Activated CD4-positive, alpha-beta T cell treated with anti-CD3 and anti-CD28 coated beads, Interleukin-2, amount 50 U/mL, for 48 hours (primary cell): ENCODE measurements around the gene CCDC78.
A peak's percentile ranks its signal among the peaks of the same experiment; 100 is the strongest.

ENCODE experiments used
- DNase-seq, 2 experiments: peaks; one replicate each; pipeline ENCODE4 v3.0.0-alpha.2; 2020

The CCDC78 gene

DNA sequence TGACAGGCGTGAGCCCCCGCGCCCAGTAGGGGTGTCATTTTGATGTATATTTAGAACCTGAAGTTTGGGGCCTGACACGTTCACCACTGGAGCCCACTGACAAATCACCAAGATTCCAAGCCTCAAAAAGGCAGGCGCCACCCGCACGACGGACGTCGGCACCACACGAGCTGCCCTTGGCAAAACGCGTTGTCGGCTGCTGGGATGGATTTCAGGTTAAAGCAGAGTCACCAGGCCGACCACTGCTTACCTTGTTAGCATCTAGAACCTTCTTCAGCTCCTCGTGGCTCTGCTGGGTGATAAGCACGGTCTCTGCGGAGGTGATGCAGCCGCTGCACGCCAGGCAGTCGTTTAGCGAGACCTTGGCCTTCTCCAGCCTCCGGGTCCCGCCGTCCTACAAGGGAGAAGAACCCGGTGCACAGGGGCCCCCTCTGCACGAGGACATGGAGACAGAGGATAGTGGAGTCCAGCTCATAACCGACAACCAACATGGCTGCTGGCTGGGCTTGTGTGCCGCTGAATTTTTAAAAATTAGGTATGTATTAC lies 10.8 kb upstream of the CCDC78 start:
- no peak for DNase-seq

DNA sequence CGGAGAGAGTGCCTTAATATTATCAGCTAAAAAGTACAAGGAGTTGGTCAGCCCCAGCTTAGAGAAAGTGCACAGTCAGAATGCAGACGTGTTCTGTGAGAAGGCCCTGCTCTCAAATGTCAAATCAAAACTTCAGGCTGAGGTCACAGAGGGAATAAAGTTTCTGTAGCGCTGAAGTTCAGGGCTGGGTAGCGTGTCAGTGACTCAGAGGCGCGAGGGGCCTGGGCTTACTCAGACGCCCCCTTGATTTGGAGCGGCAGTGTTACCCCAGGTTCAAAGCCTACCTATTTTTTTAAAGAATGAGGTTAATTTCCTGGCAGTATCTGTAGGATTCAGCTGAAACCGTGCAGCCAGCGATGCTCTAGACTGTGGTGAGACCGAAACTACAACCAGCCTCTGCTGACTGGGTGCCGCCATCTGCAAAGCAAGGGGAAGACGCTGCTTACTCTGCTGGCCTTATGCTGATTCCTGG lies 9.8 kb upstream of the CCDC78 start:
- DNase-seq = peak; percentile 72 to 80

DNA sequence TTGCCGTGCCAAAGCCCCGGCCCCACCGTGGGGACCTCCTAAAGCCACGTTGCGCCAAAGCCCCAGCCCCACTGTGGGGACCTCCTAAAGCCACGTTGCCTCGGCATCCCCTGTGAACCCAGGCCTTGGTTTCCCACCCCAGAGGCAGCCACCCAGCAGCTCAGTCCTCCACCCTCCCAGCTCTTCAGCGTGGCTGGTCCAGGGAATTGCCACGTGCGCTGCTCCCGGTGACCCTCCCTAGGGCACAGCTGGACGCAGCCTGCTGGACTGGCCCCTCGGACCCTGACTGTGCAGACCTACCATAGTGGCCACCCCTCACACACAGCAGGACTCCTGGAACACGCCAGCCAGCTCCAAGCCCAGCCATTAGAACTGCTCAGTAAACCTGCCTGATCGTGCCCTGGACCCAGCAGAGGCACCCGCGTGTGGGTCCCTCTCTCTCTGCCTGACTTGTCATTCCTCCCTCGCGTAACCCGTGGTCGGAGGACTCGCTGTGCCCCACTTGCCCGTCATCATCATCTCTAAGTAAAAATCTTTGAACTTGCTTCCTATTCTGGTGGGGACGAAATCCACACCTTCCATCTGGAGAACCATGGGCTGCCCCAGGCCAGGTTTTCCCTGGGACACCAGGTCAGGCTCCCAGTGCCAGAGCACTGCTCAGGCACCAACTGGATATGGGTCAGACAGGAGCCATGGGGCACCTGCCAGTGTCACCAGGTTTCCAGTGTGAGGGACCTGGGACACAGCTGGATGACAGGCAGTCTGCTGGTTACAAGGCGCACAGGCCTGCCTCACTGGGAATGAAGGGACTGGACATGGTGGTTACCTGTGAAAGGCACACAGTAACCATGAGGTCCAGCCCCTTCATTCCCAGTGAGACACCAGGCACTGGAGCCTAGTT lies 9.0 kb upstream of the CCDC78 start:
- no peak for DNase-seq

DNA sequence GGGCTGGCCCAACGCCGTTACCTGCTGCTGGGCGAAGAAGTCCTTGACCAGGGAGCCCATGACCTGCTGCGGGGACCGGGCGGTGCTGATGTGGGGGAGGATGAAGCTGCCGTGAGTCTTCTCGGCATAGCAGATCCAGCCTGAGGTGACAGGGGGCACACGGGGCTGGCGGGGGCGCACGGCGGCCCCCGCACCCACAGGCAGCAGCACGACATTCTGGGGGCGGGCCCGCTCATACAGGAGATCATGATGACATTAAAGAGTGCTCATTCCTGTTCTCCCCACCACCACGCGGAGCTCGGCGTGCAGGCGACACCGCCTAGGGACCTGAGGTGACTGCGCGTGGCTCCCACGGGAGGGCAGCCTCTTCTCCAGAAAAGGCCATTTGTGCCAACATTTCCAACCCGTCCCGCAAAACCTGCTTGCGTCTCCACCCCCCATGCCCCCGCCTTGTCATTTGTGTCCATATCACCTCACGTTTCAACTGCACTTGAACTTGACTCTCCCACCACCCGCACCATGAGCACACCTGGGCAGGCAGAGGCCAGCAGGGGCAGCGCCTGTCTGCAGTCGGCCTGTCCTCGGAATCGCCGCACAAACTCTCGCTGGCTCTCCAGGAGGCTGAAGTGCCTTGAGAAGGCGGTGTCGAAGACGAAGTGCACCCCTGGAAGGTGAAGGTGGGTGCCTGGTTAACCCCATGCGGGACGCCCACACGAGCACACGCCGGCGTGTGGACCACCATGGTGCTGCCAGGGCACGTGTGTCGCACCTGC lies 8.2 kb upstream of the CCDC78 start:
- no peak for DNase-seq

DNA sequence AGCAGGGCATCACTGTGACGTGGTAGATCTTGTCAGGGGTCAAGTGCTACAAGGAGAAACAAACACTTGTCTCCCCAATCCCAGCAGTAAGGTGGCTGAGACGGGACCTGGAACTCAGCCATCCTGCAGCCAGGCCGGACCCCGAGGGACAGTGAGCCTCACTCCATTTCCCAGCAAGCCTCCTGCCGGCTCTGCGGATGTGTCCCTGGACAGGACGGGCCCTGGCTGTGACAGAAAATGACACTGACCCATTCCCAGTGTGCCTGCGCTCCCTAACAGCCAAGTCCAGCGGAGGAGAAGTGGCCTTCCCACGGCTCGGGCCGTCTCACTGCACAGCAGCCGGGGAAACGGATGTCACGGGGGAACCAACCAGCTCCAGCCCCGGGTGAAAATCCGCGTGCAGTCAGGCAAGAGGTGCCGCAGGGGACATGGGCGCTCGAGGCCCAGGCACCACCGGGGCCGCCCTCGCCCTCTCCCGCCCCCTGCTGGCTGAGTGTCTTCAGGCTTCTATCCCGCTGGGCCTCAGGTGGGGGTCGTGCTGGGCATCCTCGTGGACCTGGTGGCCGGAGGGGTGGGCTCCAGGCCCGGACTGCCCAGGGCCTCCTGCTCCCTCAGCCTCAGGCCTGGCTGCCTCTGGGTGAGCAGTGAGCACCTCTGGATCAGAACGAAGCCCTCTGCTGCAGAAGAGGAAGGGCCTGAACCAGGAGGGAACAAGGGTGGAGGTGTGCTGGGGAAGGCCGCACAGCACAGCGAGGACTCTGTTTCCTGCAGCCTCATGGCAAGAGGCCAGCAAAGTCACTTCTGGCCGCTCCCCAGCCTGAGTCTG lies 7.4 kb upstream of the CCDC78 start:
- peak; percentile 50 to 52 for DNase-seq

DNA sequence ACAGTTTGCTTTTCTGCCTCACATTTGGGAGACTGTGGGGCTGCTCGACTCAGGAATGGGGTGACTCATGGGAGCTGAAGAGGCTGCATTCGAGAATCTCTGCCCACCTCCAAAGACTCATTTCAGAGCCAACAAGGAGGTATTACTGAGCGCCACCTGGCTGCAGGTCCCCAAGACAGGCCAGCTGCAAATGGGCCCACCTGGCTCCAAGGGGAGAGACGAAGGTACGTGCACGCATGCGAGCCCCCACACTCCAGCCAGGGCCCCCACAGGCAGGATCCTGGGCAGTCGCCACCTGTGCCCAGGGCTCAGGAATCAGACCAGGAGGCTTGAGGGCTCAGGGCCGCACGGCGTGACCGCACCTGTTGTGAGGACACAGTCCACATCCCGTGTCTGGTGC lies 6.7 kb upstream of the CCDC78 start:
- DNase-seq = no peak

DNA sequence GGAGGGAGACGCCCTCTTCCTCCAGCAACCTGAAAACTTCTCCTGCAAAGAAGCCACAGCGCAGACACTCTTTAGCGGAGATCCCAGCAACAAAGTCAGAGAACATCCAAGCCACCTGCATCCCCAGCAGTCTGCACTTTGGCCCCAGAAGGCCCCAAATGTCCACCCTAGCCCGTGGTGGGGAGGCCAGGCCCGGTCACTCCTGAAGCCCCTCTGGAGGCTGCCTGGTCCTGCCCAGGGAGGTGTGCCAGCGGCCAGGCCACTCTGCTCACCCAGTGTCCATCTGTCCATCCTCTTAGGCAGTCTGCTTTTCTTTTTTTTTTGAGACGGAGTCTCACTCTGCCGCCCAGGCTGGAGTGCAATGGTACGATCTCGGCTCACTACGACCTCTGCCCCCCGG lies 6.1 kb upstream of the CCDC78 start:
- DNase-seq = no peak

DNA sequence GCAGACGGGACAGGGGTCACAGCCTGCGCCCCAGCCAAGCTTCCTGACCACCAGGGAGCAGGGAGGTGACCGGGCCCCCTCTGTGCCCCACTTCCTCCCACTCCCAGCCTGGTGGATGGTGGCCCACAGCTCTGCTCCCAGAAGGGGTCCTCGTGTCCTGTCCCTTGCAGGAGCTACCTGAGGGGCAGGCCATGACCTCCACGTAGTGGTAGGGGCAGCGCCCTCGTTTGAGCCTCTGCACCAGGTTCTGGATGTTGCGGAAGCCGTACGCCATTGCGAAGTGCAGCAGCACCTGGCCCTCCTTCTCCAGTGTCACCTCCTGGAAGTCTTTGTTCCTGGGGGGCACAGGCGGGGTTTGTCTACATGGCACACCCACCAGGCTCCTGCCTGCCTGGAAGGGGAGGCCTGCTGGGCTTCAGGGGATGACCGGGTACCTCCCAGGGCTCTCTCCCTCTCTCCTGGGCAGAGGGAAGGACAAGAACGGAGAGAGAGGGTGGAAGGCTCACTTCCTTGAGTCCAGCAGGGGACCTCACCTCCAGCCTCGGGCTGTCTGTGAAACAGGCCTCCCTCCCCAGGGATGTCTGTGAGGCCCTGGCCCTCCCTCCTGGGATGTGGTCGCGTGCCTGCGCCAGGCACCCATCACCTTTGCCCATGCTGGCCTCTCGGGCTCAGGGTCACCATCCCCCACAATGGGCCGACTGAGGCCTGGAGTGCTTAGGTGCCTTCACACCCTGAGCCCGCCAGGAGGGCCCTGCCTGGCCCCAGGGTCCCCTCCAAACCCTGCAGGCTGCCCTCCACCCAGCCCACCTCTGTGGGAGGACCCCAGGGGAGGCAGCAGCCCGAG lies 4.6 kb upstream of the CCDC78 start:
- no peak for DNase-seq

DNA sequence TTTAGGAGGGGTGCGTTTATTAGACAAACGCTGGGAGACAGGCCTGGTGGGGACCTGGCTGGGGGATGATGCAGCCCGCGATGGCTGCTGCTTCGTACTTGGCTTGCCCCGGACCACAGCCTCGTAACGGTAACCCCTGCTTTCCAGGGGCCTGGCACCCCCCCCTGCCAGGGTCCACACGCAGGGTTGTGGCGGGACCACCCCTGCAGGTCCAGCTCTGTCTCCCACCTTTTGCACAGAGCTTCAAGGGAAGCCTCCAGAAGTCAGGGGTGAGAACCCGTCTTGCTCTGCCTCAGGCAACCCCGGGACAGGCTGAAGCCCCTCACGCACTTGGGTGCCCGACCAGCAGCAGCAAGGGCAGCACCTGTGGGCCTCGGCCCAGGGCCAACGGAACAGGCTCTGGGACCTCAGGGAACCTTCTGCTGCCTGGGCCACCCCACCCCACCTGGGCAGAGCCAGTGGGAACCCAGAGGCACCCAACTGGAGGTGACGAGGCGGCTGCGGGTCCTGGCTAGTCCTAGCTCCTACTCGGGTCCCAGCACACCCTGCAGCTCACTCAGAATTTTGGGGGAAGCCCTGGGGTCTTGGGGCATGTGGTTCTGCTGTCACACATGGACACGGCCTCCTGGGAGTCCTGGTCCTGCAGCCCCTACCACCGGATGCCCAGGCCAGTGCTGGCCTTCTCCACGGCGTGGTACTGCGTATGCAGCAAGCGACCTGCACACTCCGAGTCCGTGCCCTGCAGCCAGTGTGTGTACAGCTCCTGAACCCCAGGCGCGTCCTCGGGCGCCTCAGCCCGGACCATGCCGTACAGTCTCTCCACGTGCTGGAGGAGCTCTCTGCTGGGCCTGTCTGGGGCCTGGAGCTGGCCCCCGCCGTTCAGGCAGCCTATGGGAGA lies 3.8 kb upstream of the CCDC78 start:
- no peak for DNase-seq

DNA sequence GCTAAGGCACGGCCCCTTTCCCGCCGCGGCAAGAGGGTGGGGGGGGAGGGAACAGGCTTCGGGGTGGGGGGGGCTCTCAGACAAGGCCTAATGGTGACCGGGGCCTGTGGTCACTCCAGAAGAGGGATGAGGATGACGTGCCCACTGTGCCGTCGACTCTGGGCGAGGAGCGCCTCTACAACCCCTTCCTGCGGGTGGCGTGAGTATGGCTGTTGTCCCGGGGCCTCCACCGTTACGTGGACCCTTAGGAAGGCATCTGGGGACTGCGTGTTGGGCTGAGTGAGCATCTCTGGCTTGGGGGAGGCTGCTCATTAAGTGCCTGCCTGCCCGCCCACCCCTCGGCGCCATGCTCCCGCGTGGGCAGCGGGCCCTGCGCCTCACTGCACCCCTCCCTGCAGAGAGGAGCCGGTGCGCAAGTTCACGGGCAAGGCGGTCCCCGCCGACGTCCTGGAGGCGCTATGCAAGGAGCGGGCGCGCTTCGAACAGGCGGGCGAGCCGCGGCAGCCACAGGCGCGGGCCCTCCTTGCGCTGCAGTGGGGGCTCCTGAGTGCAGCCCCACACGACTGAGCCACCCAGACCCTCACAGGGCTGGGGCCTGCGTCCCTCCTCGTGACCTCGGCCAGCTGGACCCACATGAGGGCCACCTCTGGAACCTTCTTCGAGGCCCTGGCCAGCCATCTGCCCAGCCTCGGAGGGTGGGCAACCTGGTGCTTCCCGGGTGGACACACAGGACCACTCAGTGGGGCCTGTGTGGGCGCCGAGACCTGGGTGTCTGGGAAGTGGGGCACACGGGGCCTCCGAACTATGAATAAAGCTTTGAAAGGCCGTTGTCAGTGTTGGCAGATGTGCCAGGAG lies 2.9 kb upstream of the CCDC78 start:
- DNase-seq = no peak

DNA sequence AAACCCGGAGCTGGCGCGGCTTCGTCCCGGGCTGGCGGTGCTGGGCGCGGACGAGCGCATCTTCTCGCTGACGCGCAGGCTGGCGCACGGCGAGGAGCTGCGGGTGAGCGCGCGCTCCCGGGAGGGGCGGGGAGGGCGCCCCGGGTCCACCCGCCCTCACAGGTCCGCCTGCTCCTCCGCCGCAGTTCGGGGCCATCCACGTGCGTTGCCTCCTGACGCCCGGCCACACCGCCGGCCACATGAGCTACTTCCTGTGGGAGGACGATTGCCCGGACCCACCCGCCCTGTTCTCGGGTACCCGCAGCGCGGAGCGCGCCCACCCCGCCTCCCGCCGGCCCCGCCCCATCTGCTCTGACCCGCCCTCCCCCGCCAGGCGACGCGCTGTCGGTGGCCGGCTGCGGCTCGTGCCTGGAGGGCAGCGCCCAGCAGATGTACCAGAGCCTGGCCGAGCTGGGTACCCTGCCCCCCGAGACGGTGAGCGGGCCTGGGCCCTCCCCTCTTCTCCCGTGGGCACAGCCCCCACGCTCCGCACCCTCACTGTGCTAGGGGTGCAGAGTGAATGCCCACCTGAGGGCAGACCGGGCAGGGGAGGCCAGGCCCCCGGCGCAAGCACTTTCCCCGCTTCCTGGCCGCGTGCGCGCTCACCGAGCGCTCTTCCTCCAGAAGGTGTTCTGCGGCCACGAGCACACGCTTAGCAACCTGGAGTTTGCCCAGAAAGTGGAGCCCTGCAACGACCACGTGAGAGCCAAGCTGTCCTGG lies 2.1 kb upstream of the CCDC78 start:
- DNase-seq = peak; percentile 64 to 72

DNA sequence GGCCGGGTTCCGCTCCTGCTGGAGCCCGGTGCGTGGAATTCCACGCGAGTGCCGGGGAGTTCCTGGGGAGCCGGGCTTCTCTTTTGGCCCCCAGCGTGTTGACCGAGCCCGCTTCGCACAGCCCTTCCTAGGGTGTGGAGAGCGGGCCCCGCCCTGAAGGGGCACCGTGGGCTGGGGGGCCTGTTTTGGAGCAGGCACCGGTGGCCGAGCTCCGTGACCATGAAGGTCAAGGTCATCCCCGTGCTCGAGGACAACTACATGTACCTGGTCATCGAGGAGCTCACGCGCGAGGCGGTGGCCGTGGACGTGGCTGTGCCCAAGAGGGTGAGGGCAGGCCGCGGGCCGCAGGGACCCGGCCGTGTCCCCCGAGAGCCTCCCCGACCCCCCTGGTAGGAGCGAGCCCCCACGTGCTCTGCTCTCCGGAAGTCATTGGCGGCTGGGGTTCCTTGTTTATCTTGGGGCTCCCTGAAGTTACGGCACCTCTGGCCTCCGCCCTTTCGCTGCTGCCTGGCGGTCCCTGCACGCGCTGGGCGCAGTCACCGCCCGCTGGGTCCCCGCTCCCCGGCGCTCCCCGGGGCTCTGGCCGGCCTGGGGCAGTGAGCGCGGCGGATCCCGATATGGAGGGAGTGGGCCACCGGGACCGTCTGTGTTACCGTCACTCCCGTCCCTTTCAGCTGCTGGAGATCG lies 1.2 kb upstream of the CCDC78 start:
- peak; percentile 36 to 37 for DNase-seq

DNA sequence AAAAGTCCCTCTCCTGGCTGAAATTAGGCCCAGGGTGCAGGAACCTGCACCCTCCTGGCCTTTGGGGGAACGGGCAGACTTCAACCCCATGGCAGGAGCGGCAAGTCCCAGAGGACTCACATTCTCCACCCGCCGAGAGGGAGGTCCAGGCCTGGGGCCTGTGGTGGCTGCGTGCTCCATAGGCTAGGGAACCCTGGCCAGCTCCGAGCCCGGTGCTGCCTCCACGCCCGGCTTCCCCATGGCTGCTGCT lies 130 bp downstream of the CCDC78 start:
- DNase-seq = no peak

DNA sequence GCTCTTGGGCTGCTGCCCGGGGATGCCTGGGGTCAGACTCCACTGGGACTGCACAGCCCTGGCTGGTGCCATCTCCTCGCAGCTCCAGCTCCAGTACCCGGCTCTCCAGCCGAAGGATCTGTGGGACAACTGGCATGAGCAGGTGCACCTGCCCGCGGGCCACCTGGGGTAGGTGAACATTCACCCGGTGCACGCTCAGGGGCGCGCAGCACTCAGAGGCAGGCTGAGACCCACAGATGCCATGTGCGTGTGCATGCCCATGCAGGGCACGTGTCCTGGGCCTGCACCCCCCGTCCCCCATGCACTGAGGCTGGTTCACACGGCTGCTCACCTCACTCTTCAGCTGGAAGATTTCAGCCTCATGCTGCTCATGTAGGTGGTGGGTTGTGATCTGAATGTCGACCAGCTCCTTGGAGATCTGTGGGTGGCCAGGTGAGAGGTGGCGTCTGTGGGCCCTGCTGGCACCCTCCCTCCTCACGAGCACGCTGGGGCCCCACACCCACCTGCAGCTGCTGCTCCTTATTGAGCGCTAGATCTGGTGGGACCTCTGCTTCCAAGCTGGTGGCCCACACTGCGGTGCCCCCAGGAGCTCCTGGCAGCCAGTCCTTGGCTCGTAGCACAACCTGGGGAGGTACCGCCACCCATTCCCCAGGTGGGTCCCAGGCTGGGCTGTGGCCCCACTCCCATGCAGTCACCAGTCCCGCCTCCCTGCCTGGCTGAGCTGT lies 618 bp downstream of the CCDC78 start:
- DNase-seq = no peak

DNA sequence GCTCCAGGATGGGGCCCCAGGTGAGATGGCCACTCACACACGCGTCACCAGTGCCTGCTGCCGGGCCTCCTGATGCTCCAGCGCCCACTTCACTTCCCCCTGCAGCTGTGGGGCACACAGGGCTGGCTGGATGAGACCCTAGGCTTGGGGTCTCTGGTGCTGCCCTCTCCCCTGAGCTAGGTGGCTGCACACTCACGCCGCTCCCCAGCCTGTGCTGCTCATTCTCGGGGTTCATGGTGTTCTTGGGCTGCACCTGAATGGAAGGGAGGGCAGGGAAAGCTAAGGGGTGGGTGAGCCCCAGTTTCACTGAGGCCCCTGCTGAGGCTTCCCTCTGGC lies 1.2 kb downstream of the CCDC78 start:
- no peak for DNase-seq

DNA sequence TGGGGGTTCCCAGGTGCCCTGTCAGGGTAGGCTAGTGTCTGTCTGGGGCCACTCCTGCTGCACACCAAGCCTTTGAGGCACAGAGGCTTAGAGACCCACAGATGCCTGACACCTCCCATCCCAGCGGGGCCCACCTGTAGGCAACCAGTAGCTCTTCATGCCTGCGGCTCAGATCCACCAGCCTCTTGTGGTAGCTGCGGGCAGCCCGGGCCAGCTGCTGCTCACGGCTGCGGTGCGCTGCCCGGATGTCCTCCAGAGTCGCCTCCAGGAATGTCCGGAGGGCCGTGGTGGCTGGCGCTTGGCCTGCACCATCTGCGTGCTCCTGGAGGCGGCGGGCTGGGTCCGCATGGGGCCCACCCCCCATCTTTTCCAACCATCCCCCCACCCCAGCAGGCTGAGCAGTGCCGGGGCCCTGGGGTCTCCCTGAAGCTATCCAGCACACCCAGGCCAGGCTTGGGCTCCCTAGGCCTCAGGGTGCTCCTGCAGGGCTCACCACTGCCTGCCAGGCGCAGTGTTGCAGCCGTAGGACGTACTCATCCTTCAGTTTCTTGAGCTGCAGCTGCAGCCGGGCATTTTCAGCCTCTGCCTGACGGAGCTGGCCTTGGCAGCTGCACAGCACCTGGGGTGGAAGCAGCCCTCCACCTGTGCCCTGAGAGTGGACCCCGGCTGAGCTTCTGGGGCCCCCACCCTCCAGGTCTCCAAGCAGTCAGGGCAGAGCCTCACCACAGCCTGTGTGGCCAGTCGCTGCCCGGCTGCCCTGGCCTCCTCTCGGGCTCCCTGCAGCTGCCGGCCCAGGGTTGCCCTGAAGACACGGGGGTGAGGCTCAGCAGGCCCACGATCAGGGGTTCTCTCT lies 1.8 kb downstream of the CCDC78 start:
- DNase-seq = no peak

DNA sequence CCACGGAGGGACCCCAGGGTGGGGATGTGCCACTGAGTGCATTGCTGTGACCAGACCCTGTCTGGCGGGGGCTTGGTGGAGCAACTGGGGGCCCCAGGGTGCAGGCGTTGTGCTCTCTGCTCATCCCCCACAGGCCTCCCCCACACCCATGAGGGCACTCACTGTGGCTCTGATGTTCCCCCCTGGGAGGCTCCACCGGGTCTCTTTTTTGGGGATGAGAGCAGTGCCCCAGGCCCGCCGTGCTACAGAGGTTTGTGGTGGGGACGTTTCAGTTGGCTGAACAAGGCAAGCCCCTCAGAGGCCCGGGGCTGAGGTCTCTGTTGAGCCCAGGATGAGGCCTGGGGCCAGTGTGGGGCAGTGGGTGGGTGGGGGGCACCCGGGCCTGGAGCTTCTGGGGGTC lies 2.5 kb downstream of the CCDC78 start:
- DNase-seq = no peak
